Measurements from ENCODE around the gene GTPBP10. TPM values are rescaled to one million over a fixed set of nuclear protein-coding genes. Genes with fewer than 3 reads are reported as not detected.

Gene GTPBP10
- total and polyA plus RNA-seq, 9 of the 15 experiments (the other 6 are each of a cell fraction or from before 2014, with no cell fraction given): 34.6 to 89.8 (median 76.4) TPM

DNA sequence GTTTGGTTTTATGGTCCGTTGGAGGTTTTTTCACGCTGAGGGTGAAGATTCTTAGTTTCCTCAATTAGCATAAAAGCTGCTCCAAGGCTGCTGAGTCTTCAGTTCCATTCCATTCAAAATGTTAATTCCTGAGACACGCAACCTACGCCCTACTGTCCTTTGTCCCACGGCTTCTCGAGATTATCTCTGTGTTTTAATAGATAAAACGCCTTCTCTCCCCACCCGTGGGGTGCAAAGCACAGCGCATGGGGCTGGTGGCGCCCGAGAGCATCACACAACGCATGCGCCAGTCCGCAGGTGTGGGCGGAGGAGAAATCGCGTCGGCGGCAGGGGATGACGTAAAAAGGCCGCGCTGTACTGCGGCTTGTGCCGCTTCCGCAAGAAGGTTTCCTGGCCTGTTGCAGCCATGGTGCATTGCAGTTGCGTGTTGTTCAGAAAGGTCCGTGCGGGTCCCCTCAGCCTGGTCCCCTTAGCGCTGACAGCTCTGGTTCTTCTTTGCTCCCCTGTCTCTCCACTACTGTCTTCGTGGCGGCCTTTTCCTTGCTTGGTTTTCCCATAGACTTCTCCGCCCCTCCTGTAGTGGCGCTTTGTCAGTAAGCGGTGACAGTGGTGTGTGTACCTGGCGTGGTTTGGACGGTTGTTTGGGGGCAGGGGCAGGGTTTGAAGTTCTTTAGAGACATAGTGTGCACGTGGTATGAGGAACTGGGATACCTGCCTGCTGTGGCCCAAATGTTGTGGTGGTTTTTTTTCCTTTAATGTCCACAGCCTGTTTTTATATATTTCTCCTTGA is at the start of gene GTPBP10 (continued):
- TF ChIP-seq, protein P1, sequence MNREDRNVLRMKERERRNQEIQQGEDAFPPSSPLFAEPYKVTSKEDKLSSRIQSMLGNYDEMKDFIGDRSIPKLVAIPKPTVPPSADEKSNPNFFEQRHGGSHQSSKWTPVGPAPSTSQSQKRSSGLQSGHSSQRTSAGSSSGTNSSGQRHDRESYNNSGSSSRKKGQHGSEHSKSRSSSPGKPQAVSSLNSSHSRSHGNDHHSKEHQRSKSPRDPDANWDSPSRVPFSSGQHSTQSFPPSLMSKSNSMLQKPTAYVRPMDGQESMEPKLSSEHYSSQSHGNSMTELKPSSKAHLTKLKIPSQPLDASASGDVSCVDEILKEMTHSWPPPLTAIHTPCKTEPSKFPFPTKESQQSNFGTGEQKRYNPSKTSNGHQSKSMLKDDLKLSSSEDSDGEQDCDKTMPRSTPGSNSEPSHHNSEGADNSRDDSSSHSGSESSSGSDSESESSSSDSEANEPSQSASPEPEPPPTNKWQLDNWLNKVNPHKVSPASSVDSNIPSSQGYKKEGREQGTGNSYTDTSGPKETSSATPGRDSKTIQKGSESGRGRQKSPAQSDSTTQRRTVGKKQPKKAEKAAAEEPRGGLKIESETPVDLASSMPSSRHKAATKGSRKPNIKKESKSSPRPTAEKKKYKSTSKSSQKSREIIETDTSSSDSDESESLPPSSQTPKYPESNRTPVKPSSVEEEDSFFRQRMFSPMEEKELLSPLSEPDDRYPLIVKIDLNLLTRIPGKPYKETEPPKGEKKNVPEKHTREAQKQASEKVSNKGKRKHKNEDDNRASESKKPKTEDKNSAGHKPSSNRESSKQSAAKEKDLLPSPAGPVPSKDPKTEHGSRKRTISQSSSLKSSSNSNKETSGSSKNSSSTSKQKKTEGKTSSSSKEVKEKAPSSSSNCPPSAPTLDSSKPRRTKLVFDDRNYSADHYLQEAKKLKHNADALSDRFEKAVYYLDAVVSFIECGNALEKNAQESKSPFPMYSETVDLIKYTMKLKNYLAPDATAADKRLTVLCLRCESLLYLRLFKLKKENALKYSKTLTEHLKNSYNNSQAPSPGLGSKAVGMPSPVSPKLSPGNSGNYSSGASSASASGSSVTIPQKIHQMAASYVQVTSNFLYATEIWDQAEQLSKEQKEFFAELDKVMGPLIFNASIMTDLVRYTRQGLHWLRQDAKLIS (CRISPR knock-in tag; IDR thresholded peaks at IDR 0.05): peak; percentile 74
- peak; percentile 32; the same call in 1 of the 2 replicates for TF ChIP-seq FOXP1 (CRISPR knock-in tag; IDR thresholded peaks at IDR 0.05)
- TF ChIP-seq PRPF4 (IDR thresholded peaks at IDR 0.05; ENCODE audit: insufficient read depth, low read depth, low read length, poor library complexity, severe bottlenecking): no peak
- TF ChIP-seq GABPB1 (CRISPR knock-in tag; IDR thresholded peaks at IDR 0.05): peak; percentile 83
- TF ChIP-seq L3MBTL2 (IDR thresholded peaks at IDR 0.05): peak; percentile 78
- peak; percentile 89 for TF ChIP-seq CXXC5 (CRISPR knock-in tag; IDR thresholded peaks at IDR 0.05)
- TF ChIP-seq, protein P2, sequence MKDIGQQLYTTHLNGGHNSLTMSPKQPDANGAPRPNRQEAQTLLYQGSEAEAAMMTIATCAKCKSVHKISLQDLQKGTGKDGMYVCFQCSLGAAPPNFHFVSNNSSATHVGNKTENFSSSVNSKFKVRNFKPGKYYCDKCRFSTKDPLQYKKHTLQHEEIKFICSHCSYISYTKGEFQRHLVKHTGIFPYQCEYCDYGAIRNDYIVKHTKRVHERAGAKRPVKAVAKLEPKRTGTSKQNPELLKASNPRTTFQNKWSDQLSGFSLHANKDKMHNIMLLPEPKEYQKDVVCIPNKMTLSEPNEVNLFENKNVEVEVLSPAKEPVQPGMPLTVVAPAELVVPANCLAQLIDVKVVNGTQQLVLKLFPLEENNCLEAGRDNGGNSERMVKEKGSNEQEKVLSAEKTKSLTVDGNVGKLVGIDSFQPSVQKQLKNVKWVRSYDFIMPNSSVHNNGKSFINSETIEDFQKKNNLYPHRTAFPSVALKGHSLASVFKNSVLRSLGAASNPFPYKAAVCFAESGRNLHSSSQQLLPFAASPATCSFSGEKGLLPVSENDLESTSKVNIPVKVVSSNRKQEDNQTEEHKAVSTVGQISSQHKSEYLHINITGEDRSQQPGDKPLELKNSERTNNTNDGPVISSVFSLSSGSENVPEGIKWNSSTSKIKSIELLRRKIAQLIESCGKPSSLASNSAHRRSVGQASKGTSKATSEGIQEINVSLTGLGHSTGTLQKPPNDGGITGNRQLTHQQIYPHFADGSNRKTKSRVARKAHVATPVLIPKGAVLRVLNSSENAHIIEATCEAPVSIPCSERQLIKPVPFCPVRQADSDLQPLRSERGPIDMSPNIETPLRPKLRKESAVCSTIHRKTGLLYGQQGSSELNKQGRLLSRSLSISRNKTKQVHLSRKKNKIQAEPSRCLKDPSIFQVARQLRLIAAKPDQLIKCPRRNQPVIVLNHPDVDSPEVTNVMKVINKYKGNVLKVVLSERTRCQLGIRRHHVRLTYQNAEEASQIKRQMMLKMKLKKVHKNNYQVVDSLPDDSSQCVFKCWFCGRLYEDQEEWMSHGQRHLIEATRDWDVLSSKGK (CRISPR knock-in tag; IDR thresholded peaks at IDR 0.05): no peak
- TF ChIP-seq, protein P3, sequence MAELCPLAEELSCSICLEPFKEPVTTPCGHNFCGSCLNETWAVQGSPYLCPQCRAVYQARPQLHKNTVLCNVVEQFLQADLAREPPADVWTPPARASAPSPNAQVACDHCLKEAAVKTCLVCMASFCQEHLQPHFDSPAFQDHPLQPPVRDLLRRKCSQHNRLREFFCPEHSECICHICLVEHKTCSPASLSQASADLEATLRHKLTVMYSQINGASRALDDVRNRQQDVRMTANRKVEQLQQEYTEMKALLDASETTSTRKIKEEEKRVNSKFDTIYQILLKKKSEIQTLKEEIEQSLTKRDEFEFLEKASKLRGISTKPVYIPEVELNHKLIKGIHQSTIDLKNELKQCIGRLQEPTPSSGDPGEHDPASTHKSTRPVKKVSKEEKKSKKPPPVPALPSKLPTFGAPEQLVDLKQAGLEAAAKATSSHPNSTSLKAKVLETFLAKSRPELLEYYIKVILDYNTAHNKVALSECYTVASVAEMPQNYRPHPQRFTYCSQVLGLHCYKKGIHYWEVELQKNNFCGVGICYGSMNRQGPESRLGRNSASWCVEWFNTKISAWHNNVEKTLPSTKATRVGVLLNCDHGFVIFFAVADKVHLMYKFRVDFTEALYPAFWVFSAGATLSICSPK (IDR thresholded peaks at IDR 0.05; ENCODE audit: borderline replicate concordance): 0 out of 2 replicates have a peak, but pooled peaks have one; percentile 79
- peak; percentile 87 for TF ChIP-seq CC2D1A (IDR thresholded peaks at IDR 0.05)
- peak; percentile 97 for TF ChIP-seq RBBP5 (IDR thresholded peaks at IDR 0.05; ENCODE audit: borderline replicate concordance, insufficient read depth, low read length, poor library complexity, severe bottlenecking)
- no peak for TF ChIP-seq FOXK1 (CRISPR knock-in tag; IDR thresholded peaks at IDR 0.05; ENCODE audit: borderline replicate concordance)
- TF ChIP-seq, protein P4, sequence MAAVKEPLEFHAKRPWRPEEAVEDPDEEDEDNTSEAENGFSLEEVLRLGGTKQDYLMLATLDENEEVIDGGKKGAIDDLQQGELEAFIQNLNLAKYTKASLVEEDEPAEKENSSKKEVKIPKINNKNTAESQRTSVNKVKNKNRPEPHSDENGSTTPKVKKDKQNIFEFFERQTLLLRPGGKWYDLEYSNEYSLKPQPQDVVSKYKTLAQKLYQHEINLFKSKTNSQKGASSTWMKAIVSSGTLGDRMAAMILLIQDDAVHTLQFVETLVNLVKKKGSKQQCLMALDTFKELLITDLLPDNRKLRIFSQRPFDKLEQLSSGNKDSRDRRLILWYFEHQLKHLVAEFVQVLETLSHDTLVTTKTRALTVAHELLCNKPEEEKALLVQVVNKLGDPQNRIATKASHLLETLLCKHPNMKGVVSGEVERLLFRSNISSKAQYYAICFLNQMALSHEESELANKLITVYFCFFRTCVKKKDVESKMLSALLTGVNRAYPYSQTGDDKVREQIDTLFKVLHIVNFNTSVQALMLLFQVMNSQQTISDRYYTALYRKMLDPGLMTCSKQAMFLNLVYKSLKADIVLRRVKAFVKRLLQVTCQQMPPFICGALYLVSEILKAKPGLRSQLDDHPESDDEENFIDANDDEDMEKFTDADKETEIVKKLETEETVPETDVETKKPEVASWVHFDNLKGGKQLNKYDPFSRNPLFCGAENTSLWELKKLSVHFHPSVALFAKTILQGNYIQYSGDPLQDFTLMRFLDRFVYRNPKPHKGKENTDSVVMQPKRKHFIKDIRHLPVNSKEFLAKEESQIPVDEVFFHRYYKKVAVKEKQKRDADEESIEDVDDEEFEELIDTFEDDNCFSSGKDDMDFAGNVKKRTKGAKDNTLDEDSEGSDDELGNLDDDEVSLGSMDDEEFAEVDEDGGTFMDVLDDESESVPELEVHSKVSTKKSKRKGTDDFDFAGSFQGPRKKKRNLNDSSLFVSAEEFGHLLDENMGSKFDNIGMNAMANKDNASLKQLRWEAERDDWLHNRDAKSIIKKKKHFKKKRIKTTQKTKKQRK (IDR thresholded peaks at IDR 0.05; ENCODE audit: borderline replicate concordance, low read depth, low read length): no peak
- no peak for TF ChIP-seq ZNF239 (CRISPR knock-in tag; IDR thresholded peaks at IDR 0.05)
